RKO (cell line): ENCODE data around the gene TMEM208.

ENCODE experiments used
- DNase-seq: peaks from one replicate; pipeline ENCODE4 v3.0.0-alpha.2; 2016; ENCODE audit warnings: low spot score

Gene TMEM208

GRCh38 chr16:67252609-67253497 is 25.9 kb downstream of the TMEM208 start:
- DNase-seq: no peak

GRCh38 chr16:67254801-67255552 is 28.0 kb downstream of the TMEM208 start:
- DNase-seq: no peak

GRCh38 chr16:67255553-67256221 is 28.8 kb downstream of the TMEM208 start:
- DNase-seq: no peak

GRCh38 chr16:67256701-67257230 is 29.8 kb downstream of the TMEM208 start:
- DNase-seq: no peak

GRCh38 chr16:67257486-67258160 is 30.7 kb downstream of the TMEM208 start:
- DNase-seq: no peak

- DNase-seq: no peak
These were observed 31.4 kb downstream of the TMEM208 start for GRCh38 chr16:67258161-67258835.

- no peak for DNase-seq
These were observed 32.8 kb downstream of the TMEM208 start for GRCh38 chr16:67259705-67260104.

GRCh38 chr16:67260426-67261063 is 33.6 kb downstream of the TMEM208 start:
- peak; percentile 44 for DNase-seq

- no peak for DNase-seq
These were observed 36.3 kb downstream of the TMEM208 start for GRCh38 chr16:67263201-67263600.

- no peak for DNase-seq
These were observed 37.3 kb downstream of the TMEM208 start for GRCh38 chr16:67264277-67264676.

- DNase-seq: no peak
These were observed 37.9 kb downstream of the TMEM208 start for GRCh38 chr16:67264866-67265265.

GRCh38 chr16:67265834-67266233 is 38.9 kb downstream of the TMEM208 start:
- DNase-seq: no peak

GRCh38 chr16:67268136-67268579 is 41.2 kb downstream of the TMEM208 start:
- peak; percentile 83 for DNase-seq

- DNase-seq: no peak
These were observed 42.8 kb downstream of the TMEM208 start for GRCh38 chr16:67269766-67270165.

- no peak for DNase-seq
These were observed 44.0 kb downstream of the TMEM208 start for GRCh38 chr16:67270931-67271338.

- DNase-seq: no peak
These were observed 44.5 kb downstream of the TMEM208 start for GRCh38 chr16:67271446-67271845.

- no peak for DNase-seq
These were observed 48.4 kb downstream of the TMEM208 start for GRCh38 chr16:67275321-67275720.

GRCh38 chr16:67277294-67277998 is 50.5 kb downstream of the TMEM208 start:
- DNase-seq: peak; percentile 92

- peak; percentile 30 for DNase-seq
These were observed 51.3 kb downstream of the TMEM208 start for GRCh38 chr16:67277999-67278772.
